Neural cell (in vitro differentiated cells): ENCODE measurements around the gene PRPF40A. TPM values are rescaled to one million over a fixed set of nuclear protein-coding genes. Genes with fewer than 3 reads are reported as not detected.

Experiments
- H2AFZ ChIP-seq: fragments of 200-600, 300-800 bp; sonication (generic), shearing (Covaris generic); 2 replicates; pipeline ENCODE4 v1.6.0; 2014; ENCODE audit warnings: low read depth, mild to moderate bottlenecking, antibody characterized with exemption, low read length, moderate library complexity
- H3F3A ChIP-seq: fragments of 200-600 bp; shearing (Covaris generic); 2 replicates; pipeline ENCODE4 v1.6.1; 2016; ENCODE audit warnings: mild to moderate bottlenecking, moderate library complexity, mixed read lengths, antibody characterized with exemption, low read length; ENCODE audit not compliant: insufficient read depth, poor library complexity, severe bottlenecking
- H3K27ac ChIP-seq: fragments of 200-600, 300-800 bp; sonication (generic), shearing (Covaris generic); 2 replicates; pipeline ENCODE4 v1.5.1; 2014; ENCODE audit warnings: mild to moderate bottlenecking, low read length, moderate library complexity
- H3K27me3 ChIP-seq: fragments of 300-800, 200-600 bp; sonication (generic), shearing (Covaris generic); 2 replicates; pipeline ENCODE4 v1.6.0; 2014; ENCODE audit warnings: mild to moderate bottlenecking, low read depth, low read length, moderate library complexity; ENCODE audit not compliant: insufficient read depth
- H3K36me3 ChIP-seq: fragments of 300-800, 200-600 bp; sonication (generic), shearing (Covaris generic); 2 replicates; pipeline ENCODE4 v1.5.1; 2014; ENCODE audit warnings: mild to moderate bottlenecking, antibody characterized with exemption, low read length, moderate library complexity; ENCODE audit not compliant: insufficient read depth
- H3K4me2 ChIP-seq: fragments of 300-800, 200-600 bp; sonication (generic), shearing (Covaris generic); 2 replicates; pipeline ENCODE4 v1.6.0; 2014; ENCODE audit warnings: mild to moderate bottlenecking, low read length
- H3K4me3 ChIP-seq: fragments of 300-800, 200-600 bp; sonication (generic), shearing (Covaris generic); 2 replicates; pipeline ENCODE4 v1.5.1; 2014; ENCODE audit warnings: mild to moderate bottlenecking, low read length, moderate library complexity
- H3K79me2 ChIP-seq: fragments of 200-600 bp; shearing (Covaris generic); replicated peaks from 2 replicates; pipeline ENCODE4 v1.6.0; 2014; ENCODE audit warnings: mild to moderate bottlenecking, low read length, moderate library complexity; ENCODE audit not compliant: insufficient read depth
- H3K9ac ChIP-seq: fragments of 300-800, 200-600 bp; sonication (generic), shearing (Covaris generic); 2 replicates; pipeline ENCODE4 v1.6.1; 2016; ENCODE audit warnings: mild to moderate bottlenecking, low read length, mixed read lengths
- H3K9me2 ChIP-seq: fragments of 200-600 bp; shearing (Covaris generic); 2 replicates; pipeline ENCODE4 v1.6.1; 2016; ENCODE audit warnings: mild to moderate bottlenecking, low read length, mixed read lengths; ENCODE audit not compliant: insufficient read depth
- H3K9me3 ChIP-seq: fragments of 200-600, 300-800 bp; sonication (generic), shearing (Covaris generic); 2 replicates; pipeline ENCODE4 v1.6.1; 2016; ENCODE audit warnings: mild to moderate bottlenecking, mixed run types, low read length, moderate library complexity, mixed read lengths
- H4K20me1 ChIP-seq: fragments of 200-600 bp; shearing (Covaris generic); 2 replicates; pipeline ENCODE4 v1.6.1; 2016; ENCODE audit warnings: mild to moderate bottlenecking, mixed run types; ENCODE audit not compliant: insufficient read depth
- CTCF ChIP-seq: fragments of 450-650 bp; IDR thresholded peaks from 2 replicates; pipeline ENCODE4 v1.5.1; 2014; ENCODE audit warnings: antibody characterized with exemption, mild to moderate bottlenecking, moderate library complexity; ENCODE audit not compliant: poor library complexity, severe bottlenecking
- EP300 ChIP-seq: fragments of 450-650 bp; conservative IDR thresholded peaks from 2 replicates; pipeline ENCODE4 v1.6.1; 2014; ENCODE audit warnings: antibody characterized with exemption, mild to moderate bottlenecking, moderate library complexity; ENCODE audit not compliant: poor library complexity, severe bottlenecking
- EZH2 ChIP-seq: fragments of 200-600, 300-800 bp; shearing (Covaris generic), sonication (generic); IDR thresholded peaks from 2 replicates; pipeline ENCODE4 v1.6.1; 2014; ENCODE audit warnings: antibody characterized with exemption, low read length, borderline replicate concordance, mild to moderate bottlenecking; ENCODE audit not compliant: insufficient read depth, poor library complexity, severe bottlenecking
- MXI1 ChIP-seq: fragments of 450-650 bp; conservative IDR thresholded peaks from 2 replicates; pipeline ENCODE4 v1.6.1; 2014; ENCODE audit warnings: antibody characterized with exemption, mild to moderate bottlenecking; ENCODE audit not compliant: poor library complexity, severe bottlenecking
- POLR2AphosphoS5 ChIP-seq: IDR thresholded peaks from 2 replicates; pipeline ENCODE4 v1.6.1; 2012
- RAD21 ChIP-seq: fragments of 450-650 bp; conservative IDR thresholded peaks from 2 replicates; pipeline ENCODE4 v1.6.1; 2014; ENCODE audit warnings: antibody characterized with exemption, mild to moderate bottlenecking, moderate library complexity
- REST ChIP-seq: IDR thresholded peaks from 2 replicates; pipeline ENCODE4 v1.6.1; 2012; ENCODE audit warnings: borderline replicate concordance
- SMC3 ChIP-seq: fragments of 450-650 bp; conservative IDR thresholded peaks from 2 replicates; pipeline ENCODE4 v1.6.1; 2014; ENCODE audit warnings: antibody characterized with exemption, mild to moderate bottlenecking, moderate library complexity; ENCODE audit not compliant: poor library complexity
- TAF1 ChIP-seq: IDR thresholded peaks from 2 replicates; pipeline ENCODE4 v1.6.1; 2012; ENCODE audit warnings: low read depth
- polyA plus RNA-seq: library from polyadenylated mRNA; depleted of rRNA; stranded (reverse); fragments of >200 nt; gene quantifications from 2 replicates; pipeline ENCODE4 v1.2.3, GENCODE V29; 2014

PRPF40A gene
- polyA plus RNA-seq, 1 donor from 2014 or later = 105 TPM

- H3K4me2 ChIP-seq = no peak overlapping the region
- no peaks in the 10 kb centered on the region for H3K9me2 ChIP-seq
- no peaks in the 10 kb centered on the region for H3K27me3 ChIP-seq
- TF ChIP-seq RAD21 (no peak), SMC3 (no peak), MXI1 (no peak), TAF1 (no peak), POLR2AphosphoS5 (no peak), REST (no peak), EP300 (no peak), EZH2 (no peak), CTCF (no peak)
- H3K9me3 ChIP-seq = no peaks in the 10 kb centered on the region
- H3K4me3 ChIP-seq = no peak overlapping the region
- H3K36me3 ChIP-seq = peaks cover 11% of the 10 kb centered on the region
- no peak overlapping the region for H2AFZ ChIP-seq
- H3K27ac ChIP-seq = no peak overlapping the region
- no peak overlapping the region for H3K9ac ChIP-seq
- no peaks in the 10 kb centered on the region for H4K20me1 ChIP-seq
- H3F3A ChIP-seq = no peaks in the 10 kb centered on the region
- H3K79me2 ChIP-seq = no peaks in the 10 kb centered on the region
Measured at GRCh38 chr2:152676461-152676860, 40.8 kb downstream of the PRPF40A start.

GRCh38 chr2:152674334-152674733 is 42.9 kb downstream of the PRPF40A start:
- no peak overlapping the region for H3K9ac ChIP-seq
- no peaks in the 10 kb centered on the region for H4K20me1 ChIP-seq
- no peak overlapping the region for H3K27ac ChIP-seq
- H3K79me2 ChIP-seq = no peaks in the 10 kb centered on the region
- H3K27me3 ChIP-seq = no peaks in the 10 kb centered on the region
- no peaks in the 10 kb centered on the region for H3K9me3 ChIP-seq
- no peak overlapping the region for H2AFZ ChIP-seq
- no peaks in the 10 kb centered on the region for H3F3A ChIP-seq
- H3K4me2 ChIP-seq = no peak overlapping the region
- no peaks in the 10 kb centered on the region for H3K9me2 ChIP-seq
- H3K36me3 ChIP-seq = peaks cover 7% of the 10 kb centered on the region
- H3K4me3 ChIP-seq = no peak overlapping the region
- no peak for TF ChIP-seq POLR2AphosphoS5
- no peak for TF ChIP-seq CTCF
- TF ChIP-seq MXI1 = no peak
- TF ChIP-seq REST = no peak
- no peak for TF ChIP-seq EP300
- no peak for TF ChIP-seq EZH2
- no peak for TF ChIP-seq TAF1
